K562 (cell line): Measurements from ENCODE around the gene DDOST. TPM values are rescaled to one million over a fixed set of nuclear protein-coding genes. Genes with fewer than 3 reads are reported as not detected.

ENCODE experiments used
- ATF7 ChIP-seq: fragments of 450-650 bp; IDR thresholded peaks from 2 replicates; pipeline ENCODE4 v1.7.1; 2014; ENCODE audit warnings: mild to moderate bottlenecking, moderate library complexity
- BHLHE40 ChIP-seq: IDR thresholded peaks from 2 replicates; pipeline ENCODE4 v1.6.1; 2011; ENCODE audit warnings: low read length, improper control_type of control experiment
- CBFA2T3 ChIP-seq: fragments of 450-650 bp; IDR thresholded peaks from 2 replicates; pipeline ENCODE4 v1.6.1; 2017
- ETV5 ChIP-seq: sonication (generic); formaldehyde crosslinking; IDR thresholded peaks from 2 replicates; pipeline ENCODE4 v1.4.0; 2020; ENCODE audit warnings: low read depth, mild to moderate bottlenecking, missing genetic modification reagents
- ETV6 ChIP-seq, 3 experiments: fragments of 150-350 bp in 1 of 3; sonication (generic) in 1 of 3; formaldehyde crosslinking in 1 of 3; IDR thresholded peaks; 2 replicates each; pipeline versions ENCODE4 v1.6.1 to v1.8.0; 2014 to 2022; ENCODE audit warnings: borderline replicate concordance in 2 of 3, low read depth in 2 of 3, antibody characterized with exemption in 1 of 3, low read length in 1 of 3, mild to moderate bottlenecking in 1 of 3, missing genetic modification reagents in 1 of 3
- GTF2E2 ChIP-seq: fragments of 200-800 bp; sonication (Bioruptor generic); IDR thresholded peaks from 2 replicates; pipeline ENCODE4 v1.6.1; 2016; ENCODE audit warnings: missing genetic modification characterization, missing compliant biosample characterization
- HNRNPLL ChIP-seq: fragments of 200-400 bp; formaldehyde crosslinking; IDR thresholded peaks from 2 replicates; pipeline ENCODE4 v1.6.1; 2017; ENCODE audit warnings: low read length, low read depth, mild to moderate bottlenecking; ENCODE audit not compliant: poor library complexity, severe bottlenecking
- POLR2AphosphoS2 ChIP-seq: IDR thresholded peaks from 2 replicates; pipeline ENCODE4 v1.6.1; 2012; ENCODE audit warnings: low read length, improper control_type of control experiment
- SMARCC2 ChIP-seq: fragments of 450-650 bp; IDR thresholded peaks from 2 replicates; pipeline ENCODE4 v1.6.1; 2017; ENCODE audit warnings: antibody characterized with exemption, moderate library complexity, mild to moderate bottlenecking, low read depth
- SNRNP70 ChIP-seq: fragments of 200-400 bp; formaldehyde crosslinking; optimal IDR thresholded peaks from 2 replicates; pipeline ENCODE3; 2017; ENCODE audit warnings: low read depth, low read length
- TCF7 ChIP-seq: sonication (generic); IDR thresholded peaks from 2 replicates; pipeline ENCODE4 v1.6.1; 2016; ENCODE audit warnings: antibody characterized with exemption, borderline replicate concordance
- TEAD1 ChIP-seq, 2 experiments: fragments of 450-650 bp in 1 of 2; sonication (generic) in 1 of 2; formaldehyde crosslinking; IDR thresholded peaks; 2 replicates each; pipeline versions ENCODE4 v1.4.0 to v1.8.0; 2020 to 2022; ENCODE audit warnings: mild to moderate bottlenecking in 2 of 2, missing genetic modification reagents in 1 of 2
- TRIM28 ChIP-seq: fragments of 450-650 bp; IDR thresholded peaks from 2 replicates; pipeline ENCODE4 v1.6.1; 2017
- ZNF507 ChIP-seq: conservative IDR thresholded peaks from 2 replicates; pipeline ENCODE4 v1.6.1; 2017; ENCODE audit warnings: missing genetic modification characterization, missing compliant biosample characterization
- ZZZ3 ChIP-seq: fragments of 450-650 bp; IDR thresholded peaks from 2 replicates; pipeline ENCODE4 v1.6.1; 2016; ENCODE audit warnings: antibody characterized with exemption, mild to moderate bottlenecking, moderate library complexity
- polyA plus RNA-seq, 8 experiments: library from polyadenylated mRNA; depleted of rRNA in 4 of 8; stranded (reverse) in 5 of 8; unstranded in 3 of 8; fragments of >200 nt; fragmentation: Nextera tagmentation in 2 of 8; fragmentation: Illumina TruSeq in 1 of 8; extraction: Ambion mirVana in 2 of 8; extraction: Trizol in 1 of 8; gene quantifications; 2 replicates each; pipeline versions ENCODE4 v1.2.1 to v1.2.3, GENCODE V29; 2011 to 2014; ENCODE audit warnings: inconsistent platforms in 1 of 8, missing spikeins in 1 of 8
- total RNA-seq, 7 experiments: library from RNA; depleted of rRNA in 6 of 7; stranded (reverse); fragments of >200 nt in 6 of 7; fragmentation: Illumina TruSeq in 2 of 7; extraction: Trizol in 2 of 7; gene quantifications; 2 replicates each; pipeline versions ENCODE4 v1.2.1 to v1.2.3, GENCODE V29; 2011 to 2021; ENCODE audit warnings: low replicate concordance in 1 of 7
- TF ChIP-seq, protein P1 (sequence below): fragments of 150-350 bp; IDR thresholded peaks from 2 replicates; pipeline ENCODE4 v1.6.1; 2014; ENCODE audit warnings: low read depth, mild to moderate bottlenecking, low read length, borderline replicate concordance
- TF ChIP-seq, protein P2 (sequence below): sonication (generic); formaldehyde crosslinking; IDR thresholded peaks from 2 replicates; pipeline ENCODE4 v1.4.0; 2020; ENCODE audit warnings: mild to moderate bottlenecking, missing genetic modification reagents
- TF ChIP-seq, protein P3 (sequence below): fragments of 250-450 bp; sonication (Bioruptor Pico); IDR thresholded peaks from 2 replicates; pipeline ENCODE4 v1.9.0; 2021; ENCODE audit warnings: mild to moderate bottlenecking
- TF ChIP-seq, protein P4 (sequence below), 2 experiments: fragments of 200-800 bp in 1 of 2; sonication (Bioruptor generic) in 1 of 2; sonication (generic) in 1 of 2; formaldehyde crosslinking in 1 of 2; IDR thresholded peaks in 1 of 2; conservative IDR thresholded peaks in 1 of 2; 2 replicates each; pipeline versions ENCODE4 v1.5.0 to v1.6.1; 2016 to 2020; ENCODE audit warnings: missing compliant biosample characterization in 1 of 2, missing genetic modification characterization in 1 of 2, missing genetic modification reagents in 1 of 2

Gene DDOST
- total and polyA plus RNA-seq, 9 of the 15 experiments (the other 6 are each of a cell fraction or from before 2014, with no cell fraction given), result 173 to 306 (median 222) TPM

DNA sequence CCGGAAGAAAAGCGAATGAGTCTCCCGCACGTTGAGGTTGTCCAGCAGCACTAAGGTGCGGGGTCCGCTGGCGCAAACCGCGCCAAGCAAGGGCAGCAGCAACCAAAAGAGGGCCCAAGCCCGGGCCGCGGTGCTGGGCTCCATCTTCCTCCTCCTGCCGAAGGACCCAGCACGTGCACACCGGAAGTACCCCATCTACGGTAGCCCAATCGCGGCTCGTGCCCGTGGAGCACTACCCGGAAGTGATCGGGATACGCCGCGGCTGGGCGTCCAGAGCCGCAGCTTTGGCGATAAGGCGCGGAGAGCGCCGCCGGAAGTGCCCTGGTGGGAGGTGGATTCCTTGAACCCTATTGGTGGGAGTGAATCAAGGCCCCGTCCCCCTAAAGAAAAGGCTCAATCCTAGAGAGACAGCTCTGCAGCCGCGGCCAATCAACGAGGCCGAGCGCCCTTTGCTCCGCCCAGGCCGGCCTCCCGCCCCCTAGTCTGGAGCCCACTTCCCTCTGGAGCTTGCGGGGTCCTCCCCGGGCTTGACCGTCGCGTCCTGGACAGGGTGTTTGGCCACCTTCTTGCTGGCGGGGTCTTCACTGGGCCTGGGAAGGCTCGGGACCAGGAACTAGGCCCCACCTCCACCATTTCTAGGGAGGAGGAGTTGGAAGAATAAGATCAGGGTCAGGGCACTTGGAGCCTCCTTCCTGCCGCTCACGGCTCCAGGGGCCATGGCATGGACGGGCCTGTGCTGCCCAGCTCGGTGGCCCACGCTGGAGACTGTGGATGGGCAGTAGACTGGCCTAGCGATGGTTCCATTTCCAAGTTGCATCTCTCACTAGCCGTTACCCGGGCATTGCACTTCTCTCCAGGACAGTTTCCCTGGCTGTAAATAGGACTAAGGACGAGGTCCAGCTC, at the start of gene DDOST (continued):
- TF ChIP-seq, protein P1, sequence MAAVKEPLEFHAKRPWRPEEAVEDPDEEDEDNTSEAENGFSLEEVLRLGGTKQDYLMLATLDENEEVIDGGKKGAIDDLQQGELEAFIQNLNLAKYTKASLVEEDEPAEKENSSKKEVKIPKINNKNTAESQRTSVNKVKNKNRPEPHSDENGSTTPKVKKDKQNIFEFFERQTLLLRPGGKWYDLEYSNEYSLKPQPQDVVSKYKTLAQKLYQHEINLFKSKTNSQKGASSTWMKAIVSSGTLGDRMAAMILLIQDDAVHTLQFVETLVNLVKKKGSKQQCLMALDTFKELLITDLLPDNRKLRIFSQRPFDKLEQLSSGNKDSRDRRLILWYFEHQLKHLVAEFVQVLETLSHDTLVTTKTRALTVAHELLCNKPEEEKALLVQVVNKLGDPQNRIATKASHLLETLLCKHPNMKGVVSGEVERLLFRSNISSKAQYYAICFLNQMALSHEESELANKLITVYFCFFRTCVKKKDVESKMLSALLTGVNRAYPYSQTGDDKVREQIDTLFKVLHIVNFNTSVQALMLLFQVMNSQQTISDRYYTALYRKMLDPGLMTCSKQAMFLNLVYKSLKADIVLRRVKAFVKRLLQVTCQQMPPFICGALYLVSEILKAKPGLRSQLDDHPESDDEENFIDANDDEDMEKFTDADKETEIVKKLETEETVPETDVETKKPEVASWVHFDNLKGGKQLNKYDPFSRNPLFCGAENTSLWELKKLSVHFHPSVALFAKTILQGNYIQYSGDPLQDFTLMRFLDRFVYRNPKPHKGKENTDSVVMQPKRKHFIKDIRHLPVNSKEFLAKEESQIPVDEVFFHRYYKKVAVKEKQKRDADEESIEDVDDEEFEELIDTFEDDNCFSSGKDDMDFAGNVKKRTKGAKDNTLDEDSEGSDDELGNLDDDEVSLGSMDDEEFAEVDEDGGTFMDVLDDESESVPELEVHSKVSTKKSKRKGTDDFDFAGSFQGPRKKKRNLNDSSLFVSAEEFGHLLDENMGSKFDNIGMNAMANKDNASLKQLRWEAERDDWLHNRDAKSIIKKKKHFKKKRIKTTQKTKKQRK, result peak; percentile 92
- TF ChIP-seq, protein P2, sequence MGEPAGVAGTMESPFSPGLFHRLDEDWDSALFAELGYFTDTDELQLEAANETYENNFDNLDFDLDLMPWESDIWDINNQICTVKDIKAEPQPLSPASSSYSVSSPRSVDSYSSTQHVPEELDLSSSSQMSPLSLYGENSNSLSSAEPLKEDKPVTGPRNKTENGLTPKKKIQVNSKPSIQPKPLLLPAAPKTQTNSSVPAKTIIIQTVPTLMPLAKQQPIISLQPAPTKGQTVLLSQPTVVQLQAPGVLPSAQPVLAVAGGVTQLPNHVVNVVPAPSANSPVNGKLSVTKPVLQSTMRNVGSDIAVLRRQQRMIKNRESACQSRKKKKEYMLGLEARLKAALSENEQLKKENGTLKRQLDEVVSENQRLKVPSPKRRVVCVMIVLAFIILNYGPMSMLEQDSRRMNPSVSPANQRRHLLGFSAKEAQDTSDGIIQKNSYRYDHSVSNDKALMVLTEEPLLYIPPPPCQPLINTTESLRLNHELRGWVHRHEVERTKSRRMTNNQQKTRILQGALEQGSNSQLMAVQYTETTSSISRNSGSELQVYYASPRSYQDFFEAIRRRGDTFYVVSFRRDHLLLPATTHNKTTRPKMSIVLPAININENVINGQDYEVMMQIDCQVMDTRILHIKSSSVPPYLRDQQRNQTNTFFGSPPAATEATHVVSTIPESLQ, result 0 out of 2 replicates have a peak, but pooled peaks have one; percentile 38
- TF ChIP-seq ZZZ3 (no peak), ZNF507 (tag) (no peak), ETV5 (CRISPR knock-in tag) (peak; percentile 92), BHLHE40 (peak; percentile 92), TCF7 (no peak), ETV6 (IDR thresholded peaks at IDR 0.05; ENCODE audit: borderline replicate concordance in 1 of 2, low read depth in 2 of 2, low read length in 1 of 2) (peak; percentile 60 to 66; a peak in 2 of 4 replicates), ETV6 (CRISPR knock-in tag; IDR thresholded peaks at IDR 0.05; ENCODE audit: borderline replicate concordance) (no peak; the same call in 1 of the 2 replicates), CBFA2T3 (no peak), SNRNP70 (no peak), TRIM28 (no peak), SMARCC2 (no peak), POLR2AphosphoS2 (0 out of 2 replicates have a peak, but pooled peaks have one; percentile 43), TEAD1 (CRISPR knock-in tag; IDR thresholded peaks at IDR 0.05) (peak in 1 of 2 experiments; percentile 10; a peak in 1 of 4 replicates), ATF7 (peak; percentile 87), HNRNPLL (peak; percentile 59), GTF2E2 (tag) (peak; percentile 56; the same call in 1 of the 2 replicates)
- TF ChIP-seq, protein P3, sequence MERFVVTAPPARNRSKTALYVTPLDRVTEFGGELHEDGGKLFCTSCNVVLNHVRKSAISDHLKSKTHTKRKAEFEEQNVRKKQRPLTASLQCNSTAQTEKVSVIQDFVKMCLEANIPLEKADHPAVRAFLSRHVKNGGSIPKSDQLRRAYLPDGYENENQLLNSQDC (CRISPR knock-in tag), result no peak
- TF ChIP-seq, protein P4, sequence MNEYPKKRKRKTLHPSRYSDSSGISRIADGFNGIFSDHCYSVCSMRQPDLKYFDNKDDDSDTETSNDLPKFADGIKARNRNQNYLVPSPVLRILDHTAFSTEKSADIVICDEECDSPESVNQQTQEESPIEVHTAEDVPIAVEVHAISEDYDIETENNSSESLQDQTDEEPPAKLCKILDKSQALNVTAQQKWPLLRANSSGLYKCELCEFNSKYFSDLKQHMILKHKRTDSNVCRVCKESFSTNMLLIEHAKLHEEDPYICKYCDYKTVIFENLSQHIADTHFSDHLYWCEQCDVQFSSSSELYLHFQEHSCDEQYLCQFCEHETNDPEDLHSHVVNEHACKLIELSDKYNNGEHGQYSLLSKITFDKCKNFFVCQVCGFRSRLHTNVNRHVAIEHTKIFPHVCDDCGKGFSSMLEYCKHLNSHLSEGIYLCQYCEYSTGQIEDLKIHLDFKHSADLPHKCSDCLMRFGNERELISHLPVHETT (CRISPR knock-in tag; conservative IDR thresholded peaks at IDR 0.05 in 1 of 2, IDR thresholded peaks at IDR 0.05 in 1 of 2), result peak in 1 of 2 experiments; percentile 76; a peak in 1 of 4 replicates
